Effector memory CD4-positive, alpha-beta T cell (primary cell): ENCODE data around the gene HPSE2.
"Not testable (repeated sequence)": the region's sequence is repeated elsewhere in the genome, so short reads cannot be mapped to it uniquely, and the experiment has no call there.

ENCODE experiments used
- DNase-seq, 3 donors: peaks; one replicate each; pipeline ENCODE4 v3.0.0-alpha.2; 2020
- H3K27ac ChIP-seq: 2 replicates; pipeline ENCODE4 v1.7.0; 2013; ENCODE audit warnings: mild to moderate bottlenecking, low read length, moderate library complexity; ENCODE audit not compliant: insufficient read depth, poor library complexity, severe bottlenecking
- H3K27me3 ChIP-seq: replicated peaks from 2 replicates; pipeline ENCODE4 v1.7.0; 2013; ENCODE audit warnings: mild to moderate bottlenecking, low read length; ENCODE audit not compliant: insufficient read depth, control insufficient read depth, poor library complexity, severe bottlenecking
- H3K36me3 ChIP-seq: 2 replicates; pipeline ENCODE4 v1.7.0; 2013; ENCODE audit warnings: mild to moderate bottlenecking, low read length, moderate library complexity; ENCODE audit not compliant: control insufficient read depth, insufficient read depth
- H3K4me1 ChIP-seq: 2 replicates; pipeline ENCODE4 v1.7.0; 2013; ENCODE audit warnings: low read length, mild to moderate bottlenecking; ENCODE audit not compliant: control insufficient read depth, insufficient read depth, poor library complexity, severe bottlenecking
- H3K4me3 ChIP-seq: 2 replicates; pipeline ENCODE4 v1.7.0; 2013; ENCODE audit warnings: low read length, low read depth, mild to moderate bottlenecking; ENCODE audit not compliant: insufficient read depth, poor library complexity, severe bottlenecking
- H3K9me3 ChIP-seq: 2 replicates; pipeline ENCODE4 v1.7.0; 2013; ENCODE audit warnings: mild to moderate bottlenecking, low read length, moderate library complexity; ENCODE audit not compliant: control insufficient read depth

The HPSE2 gene

GRCh38 chr10:99013885-99014284, 221.8 kb downstream of the HPSE2 start:
- Histone ChIP-seq H3K27ac (no peak overlapping the region), H3K4me3 (no peak overlapping the region), H3K9me3 (no peaks in the 10 kb centered on the region), H3K4me1 (no peaks in the 10 kb centered on the region), H3K36me3 (no peaks in the 10 kb centered on the region), H3K27me3 (no peaks in the 10 kb centered on the region)
- DNase-seq = no peak

GRCh38 chr10:99010286-99010685, 225.4 kb downstream of the HPSE2 start:
- Histone ChIP-seq H3K9me3 (no peaks in the 10 kb centered on the region), H3K36me3 (no peaks in the 10 kb centered on the region), H3K27me3 (no peaks in the 10 kb centered on the region), H3K27ac (no peak overlapping the region), H3K4me1 (no peaks in the 10 kb centered on the region), H3K4me3 (no peak overlapping the region)
- DNase-seq = no peak

- H3K4me1 ChIP-seq = no peaks in the 10 kb centered on the region
- no peaks in the 10 kb centered on the region for H3K27me3 ChIP-seq
- H3K36me3 ChIP-seq = no peaks in the 10 kb centered on the region
- DNase-seq = no peak
- H3K4me3 ChIP-seq = no peak overlapping the region
- no peak overlapping the region for H3K27ac ChIP-seq
- H3K9me3 ChIP-seq = no peaks in the 10 kb centered on the region
These were observed 227.6 kb downstream of the HPSE2 start for GRCh38 chr10:99008054-99008453.

- Histone ChIP-seq H3K36me3 (no peaks in the 10 kb centered on the region), H3K27me3 (no peaks in the 10 kb centered on the region), H3K27ac (no peak overlapping the region), H3K4me3 (no peak overlapping the region), H3K9me3 (no peaks in the 10 kb centered on the region), H3K4me1 (no peaks in the 10 kb centered on the region)
- no peak for DNase-seq
These were observed 228.2 kb downstream of the HPSE2 start for GRCh38 chr10:99007457-99007856.

- H3K4me3 ChIP-seq = no peak overlapping the region
- H3K9me3 ChIP-seq = no peaks in the 10 kb centered on the region
- H3K27me3 ChIP-seq = no peaks in the 10 kb centered on the region
- no peak for DNase-seq
- H3K36me3 ChIP-seq = no peaks in the 10 kb centered on the region
- H3K27ac ChIP-seq = no peak overlapping the region
- H3K4me1 ChIP-seq = no peaks in the 10 kb centered on the region
These were observed 230.4 kb downstream of the HPSE2 start for GRCh38 chr10:99005254-99005653.

- Histone ChIP-seq H3K27ac (no peak overlapping the region), H3K27me3 (no peaks in the 10 kb centered on the region), H3K36me3 (no peaks in the 10 kb centered on the region), H3K9me3 (no peaks in the 10 kb centered on the region), H3K4me1 (no peaks in the 10 kb centered on the region), H3K4me3 (no peak overlapping the region)
- DNase-seq = no peak
These were observed 230.9 kb downstream of the HPSE2 start for GRCh38 chr10:99004738-99005137.

GRCh38 chr10:99002392-99002791, 233.3 kb downstream of the HPSE2 start:
- Histone ChIP-seq H3K27me3 (no peaks in the 10 kb centered on the region), H3K9me3 (no peaks in the 10 kb centered on the region)
- no peak for DNase-seq

GRCh38 chr10:98997596-98997995, 238.1 kb downstream of the HPSE2 start:
- no peaks in the 10 kb centered on the region for H3K36me3 ChIP-seq
- no peak for DNase-seq
- no peak overlapping the region for H3K4me3 ChIP-seq
- no peak overlapping the region for H3K27ac ChIP-seq
- no peaks in the 10 kb centered on the region for H3K27me3 ChIP-seq
- no peaks in the 10 kb centered on the region for H3K9me3 ChIP-seq
- H3K4me1 ChIP-seq = no peaks in the 10 kb centered on the region

More at GRCh38 chr10:99002392-99002791, 233.3 kb downstream of the HPSE2 start:
- H3K36me3 ChIP-seq = no peaks in the 10 kb centered on the region
- H3K4me3 ChIP-seq = no peak overlapping the region
- H3K27ac ChIP-seq = no peak overlapping the region
- H3K4me1 ChIP-seq = no peaks in the 10 kb centered on the region

GRCh38 chr10:98994030-98994429, 241.6 kb downstream of the HPSE2 start:
- H3K4me3 ChIP-seq = no peak overlapping the region
- no peaks in the 10 kb centered on the region for H3K4me1 ChIP-seq
- H3K27me3 ChIP-seq = no peaks in the 10 kb centered on the region
- no peaks in the 10 kb centered on the region for H3K36me3 ChIP-seq
- no peak for DNase-seq
- no peaks in the 10 kb centered on the region for H3K9me3 ChIP-seq
- no peak overlapping the region for H3K27ac ChIP-seq

- not testable (repeated sequence) for DNase-seq, H3K4me3 ChIP-seq
These were observed 251.9 kb downstream of the HPSE2 start for GRCh38 chr10:98983751-98984150.

GRCh38 chr10:98980353-98980752, 255.3 kb downstream of the HPSE2 start:
- Histone ChIP-seq H3K9me3 (no peaks in the 10 kb centered on the region), H3K27ac (no peak overlapping the region), H3K36me3 (no peaks in the 10 kb centered on the region), H3K4me1 (no peaks in the 10 kb centered on the region), H3K27me3 (no peaks in the 10 kb centered on the region), H3K4me3 (no peak overlapping the region)
- no peak for DNase-seq

More at GRCh38 chr10:98983751-98984150, 251.9 kb downstream of the HPSE2 start:
- H3K4me1 ChIP-seq, H3K27me3 ChIP-seq, H3K27ac ChIP-seq, H3K9me3 ChIP-seq, H3K36me3 ChIP-seq: not testable (repeated sequence)
